Measurements from ENCODE around the gene SIPA1L3. TPM values are rescaled to one million over a fixed set of nuclear protein-coding genes. Genes with fewer than 3 reads are reported as not detected.

Gene SIPA1L3
- total and polyA plus RNA-seq, 2 experiments from 2014 or later = 9.3 to 30.3 TPM

DNA sequence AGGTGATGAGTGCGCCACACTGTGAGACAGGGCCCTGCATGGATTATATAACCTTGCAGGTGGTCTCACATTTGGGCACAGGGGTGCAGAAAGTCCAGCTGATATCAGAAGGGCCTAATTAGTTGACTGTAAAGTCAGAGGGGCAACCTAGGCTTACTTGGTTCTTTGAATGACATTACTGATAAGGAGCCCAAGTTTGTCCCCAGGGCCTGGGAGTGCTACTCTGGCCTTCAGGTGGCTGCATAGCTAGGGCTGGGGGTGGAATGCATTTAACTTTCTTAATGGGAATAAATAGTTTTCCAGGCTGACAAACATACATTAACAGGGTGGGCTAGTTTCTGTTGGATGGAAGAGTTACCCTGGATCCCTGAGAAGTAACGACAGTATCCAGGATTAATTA is 3.9 kb upstream of the SIPA1L3 start:
- peak in 1 of 2 donors; percentile 58 for DNase-seq (ENCODE audit: low read depth in 1 of 2, low spot score in 1 of 2)
- H3K4me3 ChIP-seq = no peak overlapping the region
- no peaks in the 10 kb centered on the region for H3K27me3 ChIP-seq
- TF ChIP-seq, protein P1, sequence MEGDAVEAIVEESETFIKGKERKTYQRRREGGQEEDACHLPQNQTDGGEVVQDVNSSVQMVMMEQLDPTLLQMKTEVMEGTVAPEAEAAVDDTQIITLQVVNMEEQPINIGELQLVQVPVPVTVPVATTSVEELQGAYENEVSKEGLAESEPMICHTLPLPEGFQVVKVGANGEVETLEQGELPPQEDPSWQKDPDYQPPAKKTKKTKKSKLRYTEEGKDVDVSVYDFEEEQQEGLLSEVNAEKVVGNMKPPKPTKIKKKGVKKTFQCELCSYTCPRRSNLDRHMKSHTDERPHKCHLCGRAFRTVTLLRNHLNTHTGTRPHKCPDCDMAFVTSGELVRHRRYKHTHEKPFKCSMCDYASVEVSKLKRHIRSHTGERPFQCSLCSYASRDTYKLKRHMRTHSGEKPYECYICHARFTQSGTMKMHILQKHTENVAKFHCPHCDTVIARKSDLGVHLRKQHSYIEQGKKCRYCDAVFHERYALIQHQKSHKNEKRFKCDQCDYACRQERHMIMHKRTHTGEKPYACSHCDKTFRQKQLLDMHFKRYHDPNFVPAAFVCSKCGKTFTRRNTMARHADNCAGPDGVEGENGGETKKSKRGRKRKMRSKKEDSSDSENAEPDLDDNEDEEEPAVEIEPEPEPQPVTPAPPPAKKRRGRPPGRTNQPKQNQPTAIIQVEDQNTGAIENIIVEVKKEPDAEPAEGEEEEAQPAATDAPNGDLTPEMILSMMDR (IDR thresholded peaks at IDR 0.05; ENCODE audit: low read depth, low read length) = no peak
- H3K36me3 ChIP-seq = no peaks in the 10 kb centered on the region
- peaks cover 9% of the 10 kb centered on the region for H3K4me1 ChIP-seq (ENCODE audit: low read depth)
- H3K27ac ChIP-seq = peak overlapping the region; percentile 55
- H3K9me3 ChIP-seq (ENCODE audit: low read depth) = no peaks in the 10 kb centered on the region

DNA sequence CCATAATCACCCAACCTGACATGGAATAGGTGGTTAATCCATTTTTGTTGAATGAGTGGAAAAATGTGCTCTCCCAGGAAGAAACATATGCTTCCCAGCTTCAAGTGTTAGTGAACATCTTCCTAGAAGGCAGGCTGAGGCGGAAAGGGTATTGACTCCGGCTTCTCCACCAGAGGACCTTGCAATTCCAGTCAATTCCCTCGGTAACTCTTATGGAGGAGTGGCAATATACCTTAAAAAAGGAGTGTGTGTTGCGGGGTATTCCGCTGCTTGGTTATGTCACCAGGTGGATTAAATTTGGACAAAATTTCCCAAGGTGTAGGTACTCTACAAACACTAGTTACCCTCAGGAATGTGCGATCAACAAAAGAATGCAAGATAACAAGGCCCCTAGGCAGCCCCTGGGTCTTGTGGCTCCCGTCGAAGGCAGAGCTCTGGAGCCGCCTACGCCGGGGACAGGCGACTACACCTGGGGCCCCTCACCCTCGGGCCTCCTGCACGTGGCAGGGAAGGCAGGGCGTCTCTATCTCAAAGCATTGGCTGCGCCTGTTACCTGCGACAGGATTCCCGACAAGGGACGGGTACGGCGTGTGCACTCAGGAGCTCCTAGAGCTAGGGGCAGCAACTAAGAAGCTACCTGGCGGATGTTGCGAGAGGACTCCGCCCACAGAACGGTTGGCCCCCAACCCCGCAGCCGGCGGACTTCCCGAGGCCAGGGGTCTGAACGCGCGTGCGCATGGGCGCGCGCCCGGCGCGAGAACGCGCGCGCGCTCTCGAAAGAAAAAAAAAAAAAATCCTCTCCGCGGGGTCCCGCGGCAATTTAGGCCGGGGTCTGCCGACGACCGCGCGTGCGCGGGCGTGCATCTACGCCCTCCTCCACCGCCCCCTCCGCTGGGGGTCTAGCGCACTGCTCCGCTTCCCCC is 801 bp upstream of the SIPA1L3 start, which contains the start of gene WDR87:
Gene WDR87 (minus strand): TSS at position 649 of the 923 bp plus-strand sequence. CDS start 8,355 bp downstream, outside the sequence.
- H3K27me3 ChIP-seq = no peaks in the 10 kb centered on the region
- peak within 1 kb of the TSS; percentile 69 for H3K4me3 ChIP-seq
- H3K4me1 ChIP-seq (ENCODE audit: low read depth) = peaks cover 9% of the 10 kb centered on the region
- peak in 1 of 2 donors; percentile 17 for DNase-seq (ENCODE audit: low read depth in 1 of 2, low spot score in 1 of 2)
- TF ChIP-seq, protein P1 (IDR thresholded peaks at IDR 0.05; ENCODE audit: low read depth, low read length) = no peak
- no peaks in the 10 kb centered on the region for H3K36me3 ChIP-seq
- no peaks in the 10 kb centered on the region for H3K9me3 ChIP-seq (ENCODE audit: low read depth)
- peak within 1 kb of the TSS; percentile 82 for H3K27ac ChIP-seq

DNA sequence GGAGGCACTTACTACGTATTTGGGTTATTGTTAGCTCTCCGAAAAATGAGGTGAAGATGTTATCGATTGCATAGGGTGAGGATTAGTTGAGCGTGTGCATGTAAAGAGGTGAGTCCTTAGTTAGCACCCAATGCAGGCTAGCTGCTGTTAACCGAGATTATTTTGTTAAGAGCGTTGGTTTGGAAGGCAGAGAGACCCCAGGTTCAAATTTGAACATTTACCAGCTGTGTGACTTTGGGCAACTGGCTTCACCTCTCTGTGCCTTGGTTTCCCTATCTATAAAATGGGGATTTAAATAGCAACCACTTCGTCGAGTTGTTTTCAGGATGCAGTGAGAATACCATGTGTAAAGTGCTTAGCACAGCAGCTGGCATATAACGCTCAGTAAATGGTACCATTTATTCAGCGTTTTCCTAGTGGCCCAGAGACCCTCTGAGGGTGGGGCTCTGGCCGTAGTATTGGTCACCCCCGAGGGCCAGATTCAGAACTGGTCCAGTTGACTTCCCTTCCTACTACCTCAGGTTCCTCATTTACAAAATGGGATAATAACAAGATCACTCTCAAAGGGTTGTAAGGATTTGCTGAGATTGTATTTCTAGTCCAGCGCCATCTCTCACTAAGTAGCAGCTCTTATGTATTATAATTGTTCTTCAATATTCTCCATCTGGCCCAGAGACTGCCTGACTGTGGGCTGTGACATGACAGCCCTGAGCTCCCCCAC is 887 bp downstream of the SIPA1L3 start:
- H3K27ac ChIP-seq = no peak overlapping the region
- no peaks in the 10 kb centered on the region for H3K9me3 ChIP-seq (ENCODE audit: low read depth)
- TF ChIP-seq, protein P1 (IDR thresholded peaks at IDR 0.05; ENCODE audit: low read depth, low read length) = no peak

DNA sequence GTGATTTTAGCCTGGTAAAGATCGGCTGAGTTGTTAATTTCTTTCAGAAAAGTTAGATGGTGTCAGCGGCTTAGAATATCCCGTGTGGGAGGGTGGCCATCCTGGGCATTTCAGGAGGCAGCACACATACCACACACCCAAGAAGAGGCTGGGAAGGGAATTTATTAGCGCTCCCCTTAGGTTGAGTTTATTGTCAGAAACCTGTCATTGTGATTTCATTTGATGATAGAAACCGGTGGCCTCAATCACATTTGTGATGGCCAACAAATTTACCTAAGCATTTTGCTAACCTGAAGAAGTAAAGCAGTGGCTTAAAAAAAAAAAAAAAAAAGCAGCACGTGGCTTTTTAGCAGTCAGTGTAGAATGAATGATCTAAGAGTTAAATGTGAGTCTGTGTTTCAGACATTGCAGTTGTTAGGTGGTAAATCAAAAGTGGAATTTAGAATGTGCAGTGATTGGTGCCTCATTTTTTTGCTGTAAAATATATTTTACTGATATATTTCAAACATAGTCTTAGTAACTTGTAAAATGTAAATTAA is 2.7 kb downstream of the SIPA1L3 start:
- Histone ChIP-seq H3K36me3 (no peaks in the 10 kb centered on the region), H3K4me3 (no peak overlapping the region), H3K9me3 (ENCODE audit: low read depth) (no peaks in the 10 kb centered on the region), H3K27me3 (no peaks in the 10 kb centered on the region), H3K27ac (no peak overlapping the region), H3K4me1 (ENCODE audit: low read depth) (peaks cover 7% of the 10 kb centered on the region)
- TF ChIP-seq, protein P1 (IDR thresholded peaks at IDR 0.05; ENCODE audit: low read depth, low read length) = no peak
- DNase-seq (ENCODE audit: low read depth in 1 of 2, low spot score in 1 of 2) = no peak

More for the DNA sequence above, 887 bp downstream of the SIPA1L3 start:
- no peaks in the 10 kb centered on the region for H3K36me3 ChIP-seq
- peak overlapping the region; percentile 69 for H3K4me3 ChIP-seq
- H3K27me3 ChIP-seq = no peaks in the 10 kb centered on the region
- H3K4me1 ChIP-seq (ENCODE audit: low read depth) = peaks cover 8% of the 10 kb centered on the region
- no peak for DNase-seq (ENCODE audit: low read depth in 1 of 2, low spot score in 1 of 2)

DNA sequence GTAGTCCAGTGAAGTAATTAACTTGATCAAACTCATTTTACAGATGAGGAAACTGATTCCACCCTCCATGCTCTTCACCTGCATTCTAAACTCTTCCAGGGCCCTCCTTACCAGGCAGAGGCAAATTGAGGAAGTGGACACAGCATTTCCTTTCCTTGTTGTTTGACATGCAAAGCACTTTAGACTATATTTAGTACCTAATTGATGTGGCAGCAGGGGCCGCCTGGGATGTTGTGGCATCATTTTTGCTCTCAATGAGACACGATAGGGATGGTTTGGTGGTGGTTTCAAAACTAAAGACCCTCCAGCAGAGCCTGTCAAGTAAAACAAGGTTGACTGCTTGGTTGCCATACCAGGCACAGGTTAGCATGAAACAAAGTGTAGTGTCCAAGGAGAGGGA is 7.9 kb downstream of the SIPA1L3 start:
- Histone ChIP-seq H3K27ac (peak overlapping the region; percentile 48), H3K4me3 (no peak overlapping the region), H3K27me3 (no peaks in the 10 kb centered on the region), H3K4me1 (ENCODE audit: low read depth) (peaks cover 5% of the 10 kb centered on the region), H3K9me3 (ENCODE audit: low read depth) (no peaks in the 10 kb centered on the region), H3K36me3 (no peaks in the 10 kb centered on the region)
- TF ChIP-seq, protein P1 (IDR thresholded peaks at IDR 0.05; ENCODE audit: low read depth, low read length) = no peak
- no peak for DNase-seq (ENCODE audit: low read depth in 1 of 2, low spot score in 1 of 2)
